PC-9 (cell line): Measurements from ENCODE around the gene PALLD. TPM values are rescaled to one million over a fixed set of nuclear protein-coding genes. Genes with fewer than 3 reads are reported as not detected.

ENCODE experiments used
- BruUV-seq: library from RNA; stranded (reverse); fragments of 400-500 nt; replicated peaks from 2 replicates; lab custom pipeline; 2021; lab: Mats Ljungman, UMichigan
- CTCF ChIA-PET: fragments of 300-600 bp; sonication (Branson Sonifier 250); formaldehyde crosslinking; loops from one replicate; lab custom pipeline; 2022; ENCODE audit warnings: antibody characterized with exemption; lab: Charles Lee
- POLR2A ChIA-PET: fragments of 300-600 bp; sonication (Branson Sonifier 250); formaldehyde crosslinking; loops from one replicate; lab custom pipeline; 2022; ENCODE audit warnings: antibody characterized with exemption; ENCODE audit not compliant: unreplicated experiment; lab: Charles Lee
- DNase-seq, 2 experiments: peaks; one replicate each; pipeline versions ENCODE4 v3.0.0 to v3.0.0-alpha.2; 2015 to 2022; ENCODE audit warnings: mixed read lengths in 1 of 2
- H2AFZ ChIP-seq: fragments of 200-600 bp; sonication (generic); 2 replicates; pipeline ENCODE4 v1.8.1; 2017; ENCODE audit warnings: antibody characterized with exemption
- H3F3A ChIP-seq: fragments of 200-600 bp; sonication (generic); 2 replicates; pipeline ENCODE4 v1.8.1; 2017; ENCODE audit warnings: antibody characterized with exemption, mild to moderate bottlenecking, low read depth; ENCODE audit not compliant: insufficient read depth
- H3K27ac ChIP-seq: fragments of 200-600 bp; sonication (generic); 2 replicates; pipeline ENCODE4 v1.6.1; 2016; ENCODE audit warnings: mixed run types
- H3K27me3 ChIP-seq: fragments of 200-600 bp; sonication (generic); 2 replicates; pipeline ENCODE4 v1.6.1; 2016; ENCODE audit warnings: low read depth, mixed run types; ENCODE audit not compliant: insufficient read depth
- H3K36me3 ChIP-seq: fragments of 200-600 bp; sonication (generic); 2 replicates; pipeline ENCODE4 v1.6.1; 2016; ENCODE audit warnings: low read depth, mixed run types
- H3K4me1 ChIP-seq: fragments of 200-600 bp; sonication (generic); replicated peaks from 2 replicates; pipeline ENCODE4 v1.6.1; 2016; ENCODE audit warnings: mixed run types; ENCODE audit not compliant: insufficient read depth
- H3K4me2 ChIP-seq: fragments of 200-600 bp; sonication (generic); 2 replicates; pipeline ENCODE4 v1.6.1; 2017; ENCODE audit warnings: mixed run types
- H3K4me3 ChIP-seq: fragments of 200-600 bp; sonication (generic); 2 replicates; pipeline ENCODE4 v1.6.1; 2016; ENCODE audit warnings: mixed run types
- H3K79me2 ChIP-seq: fragments of 200-600 bp; sonication (generic); 2 replicates; pipeline ENCODE4 v1.6.1; 2017; ENCODE audit warnings: low read depth, mixed run types
- H3K9me2 ChIP-seq: fragments of 200-600 bp; sonication (generic); 2 replicates; pipeline ENCODE4 v1.8.1; 2017; ENCODE audit warnings: mild to moderate bottlenecking; ENCODE audit not compliant: insufficient read depth
- H3K9me3 ChIP-seq: fragments of 200-600 bp; sonication (generic); 2 replicates; pipeline ENCODE4 v1.8.1; 2016; ENCODE audit warnings: low read depth; ENCODE audit not compliant: insufficient read depth
- H4K20me1 ChIP-seq: fragments of 200-600 bp; sonication (generic); 2 replicates; pipeline ENCODE4 v1.8.1; 2017; ENCODE audit not compliant: insufficient read depth
- EZH2 ChIP-seq: fragments of 200-600 bp; sonication (generic); IDR thresholded peaks from 2 replicates; pipeline ENCODE4 v1.8.0; 2017; ENCODE audit warnings: antibody characterized with exemption, low read depth
- intact Hi-C: fragments of 100-400 bp; cut with micrococcal nuclease; formaldehyde crosslinking; loops from one replicate; pipeline ENCODE4 v1.10.0; 2022; ENCODE audit not compliant: unreplicated experiment
- total RNA-seq: library from RNA; stranded (reverse); gene quantifications from 2 replicates; pipeline ENCODE4 v1.2.3, GENCODE V29; 2021
- TF ChIP-seq, protein P1 (sequence below): fragments of 200-600 bp; sonication (generic); conservative IDR thresholded peaks from 2 replicates; pipeline ENCODE4 v1.6.1; 2017; ENCODE audit warnings: mixed run types, antibody characterized with exemption, mild to moderate bottlenecking, moderate library complexity

PALLD gene
- total RNA-seq, 1 experiment from 2014 or later, result 156 TPM

DNA sequence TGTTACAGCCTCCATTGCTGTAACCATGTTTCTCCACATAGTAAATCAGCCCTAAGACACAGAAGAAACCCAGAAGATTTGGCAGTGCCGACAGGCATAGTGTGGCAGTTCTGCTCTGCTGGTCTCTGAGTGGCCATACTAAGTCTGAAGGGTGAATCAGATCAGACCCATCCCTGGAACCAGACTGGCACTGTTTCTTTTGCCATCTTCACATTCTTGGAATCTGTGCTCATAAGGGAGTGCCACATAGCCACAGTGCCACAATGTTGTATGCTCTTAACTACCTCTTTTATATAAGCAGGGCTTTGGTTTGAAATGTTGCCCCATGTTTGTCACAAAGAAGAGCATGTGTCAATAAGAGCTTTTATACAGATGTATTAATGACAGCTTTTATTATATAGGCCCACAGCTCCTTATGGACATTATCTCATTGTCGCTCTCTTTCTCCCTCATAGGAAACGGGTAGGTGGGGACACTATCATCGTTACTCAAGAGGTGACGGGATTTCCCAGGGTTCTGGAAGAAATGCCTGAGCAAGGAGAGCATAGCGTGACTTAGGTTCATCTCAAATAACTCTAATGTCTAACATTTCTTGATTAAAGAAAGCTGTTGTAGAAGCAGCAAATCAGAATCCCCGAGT is 385.0 kb downstream of the PALLD start:
- intact Hi-C loops, result loop anchor here (5.0 kb wide), 1 partner anchor 295 kb away; no protein-coding TSS in a partner anchor
- H3K9me3 ChIP-seq, result peaks cover 3% of the 10 kb centered on the region; the same call in 1 of the 2 replicates
- peaks cover 11% of the 10 kb centered on the region; the same call in 1 of the 2 replicates for H3K36me3 ChIP-seq
- H3K27me3 ChIP-seq, result no peaks in the 10 kb centered on the region
- POLR2A ChIA-PET, result interaction anchor here (0.5 kb wide), 1 partner anchor 226 kb away, joined by 4 read pairs; no protein-coding TSS in a partner anchor
- TF ChIP-seq, protein P1, sequence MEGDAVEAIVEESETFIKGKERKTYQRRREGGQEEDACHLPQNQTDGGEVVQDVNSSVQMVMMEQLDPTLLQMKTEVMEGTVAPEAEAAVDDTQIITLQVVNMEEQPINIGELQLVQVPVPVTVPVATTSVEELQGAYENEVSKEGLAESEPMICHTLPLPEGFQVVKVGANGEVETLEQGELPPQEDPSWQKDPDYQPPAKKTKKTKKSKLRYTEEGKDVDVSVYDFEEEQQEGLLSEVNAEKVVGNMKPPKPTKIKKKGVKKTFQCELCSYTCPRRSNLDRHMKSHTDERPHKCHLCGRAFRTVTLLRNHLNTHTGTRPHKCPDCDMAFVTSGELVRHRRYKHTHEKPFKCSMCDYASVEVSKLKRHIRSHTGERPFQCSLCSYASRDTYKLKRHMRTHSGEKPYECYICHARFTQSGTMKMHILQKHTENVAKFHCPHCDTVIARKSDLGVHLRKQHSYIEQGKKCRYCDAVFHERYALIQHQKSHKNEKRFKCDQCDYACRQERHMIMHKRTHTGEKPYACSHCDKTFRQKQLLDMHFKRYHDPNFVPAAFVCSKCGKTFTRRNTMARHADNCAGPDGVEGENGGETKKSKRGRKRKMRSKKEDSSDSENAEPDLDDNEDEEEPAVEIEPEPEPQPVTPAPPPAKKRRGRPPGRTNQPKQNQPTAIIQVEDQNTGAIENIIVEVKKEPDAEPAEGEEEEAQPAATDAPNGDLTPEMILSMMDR, result no peak
- TF ChIP-seq EZH2, result no peak
- H3K9me2 ChIP-seq, result no peaks in the 10 kb centered on the region
- no peak overlapping the region for H3K4me2 ChIP-seq
- no peaks in the 10 kb centered on the region for H4K20me1 ChIP-seq
- CTCF ChIA-PET, result no interaction called here
- H3F3A ChIP-seq, result peaks cover 10% of the 10 kb centered on the region; the same call in 1 of the 2 replicates
- no TSS peak for BruUV-seq
- no peak overlapping the region for H2AFZ ChIP-seq
- no peak overlapping the region for H3K27ac ChIP-seq
- no peaks in the 10 kb centered on the region for H3K79me2 ChIP-seq
- DNase-seq, result no peak
- no peak overlapping the region for H3K4me3 ChIP-seq
- peaks cover 8% of the 10 kb centered on the region for H3K4me1 ChIP-seq

DNA sequence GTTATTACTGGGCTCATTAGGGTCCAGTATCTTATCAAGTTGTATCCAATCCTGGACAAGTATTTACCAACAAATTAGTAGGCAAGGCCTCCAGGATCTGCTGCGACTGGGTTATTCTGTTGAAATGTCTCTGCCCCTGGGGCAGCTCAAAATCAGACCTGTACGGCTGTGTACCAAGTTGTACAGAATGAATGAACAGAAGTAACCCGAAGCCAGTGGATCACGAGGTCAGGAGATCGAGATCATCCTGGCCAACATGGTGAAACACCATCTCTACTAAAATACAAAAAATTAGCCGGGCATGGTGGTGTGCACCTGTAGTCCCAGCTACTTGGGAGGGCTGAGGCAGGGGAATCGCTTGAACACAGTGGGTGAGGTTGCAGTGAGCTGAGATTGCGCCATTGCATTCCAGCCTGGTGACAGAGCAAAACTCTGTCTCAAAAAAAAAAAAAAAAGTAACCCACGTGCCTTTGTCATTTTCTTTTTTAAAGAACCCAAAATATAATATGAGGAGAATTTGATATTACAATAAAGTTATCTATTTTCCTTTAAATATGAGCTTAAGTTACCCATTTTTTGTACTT is 385.9 kb downstream of the PALLD start:
- Histone ChIP-seq H3F3A (peaks cover 10% of the 10 kb centered on the region; the same call in 1 of the 2 replicates), H3K27ac (no peak overlapping the region), H3K4me3 (no peak overlapping the region), H4K20me1 (no peaks in the 10 kb centered on the region), H3K36me3 (peaks cover 11% of the 10 kb centered on the region; the same call in 1 of the 2 replicates), H3K79me2 (no peaks in the 10 kb centered on the region), H3K9me2 (no peaks in the 10 kb centered on the region), H2AFZ (no peak overlapping the region), H3K4me1 (peaks cover 8% of the 10 kb centered on the region), H3K9me3 (peaks cover 3% of the 10 kb centered on the region; the same call in 1 of the 2 replicates), H3K4me2 (no peak overlapping the region), H3K27me3 (no peaks in the 10 kb centered on the region)
- intact Hi-C loops, result loop anchor here (5.0 kb wide), 1 partner anchor 295 kb away; no protein-coding TSS in a partner anchor
- ChIA-PET CTCF (interaction anchor here (0.7 kb wide), 1 partner anchor 120 kb away, joined by 6 read pairs; no protein-coding TSS in a partner anchor), POLR2A (interaction anchor here (0.5 kb wide), 1 partner anchor 227 kb away, joined by 4 read pairs; no protein-coding TSS in a partner anchor)
- peak; percentile 45 for DNase-seq
- TF ChIP-seq, protein P1, result no peak
- BruUV-seq, result no TSS peak

DNA sequence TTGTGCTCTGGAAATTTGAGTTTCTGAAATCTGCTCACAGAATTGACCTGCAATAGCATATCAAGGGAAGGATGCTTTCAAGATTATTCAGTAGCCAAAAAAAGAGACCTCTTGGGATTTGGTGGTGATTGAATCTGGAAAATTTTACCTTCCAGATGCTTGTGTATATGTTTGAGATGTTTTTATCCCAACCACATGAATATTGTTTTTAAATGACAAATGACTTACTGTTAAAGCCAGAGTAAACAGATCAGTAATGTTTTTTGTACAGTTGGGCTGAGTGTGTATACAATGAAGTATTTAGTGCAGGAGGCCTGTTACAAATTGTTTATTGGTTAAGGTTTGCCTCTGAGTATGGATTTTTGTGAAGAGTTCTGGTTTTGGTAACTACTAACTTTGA is 386.7 kb downstream of the PALLD start:
- BruUV-seq, result no TSS peak
- no peak for DNase-seq
- Histone ChIP-seq H3K79me2 (no peaks in the 10 kb centered on the region), H3K4me2 (no peak overlapping the region), H2AFZ (no peak overlapping the region), H4K20me1 (no peaks in the 10 kb centered on the region), H3K4me3 (no peak overlapping the region), H3K27ac (no peak overlapping the region), H3K4me1 (peaks cover 8% of the 10 kb centered on the region), H3K9me2 (no peaks in the 10 kb centered on the region), H3F3A (peaks cover 10% of the 10 kb centered on the region; the same call in 1 of the 2 replicates), H3K9me3 (peaks cover 3% of the 10 kb centered on the region; the same call in 1 of the 2 replicates), H3K27me3 (no peaks in the 10 kb centered on the region), H3K36me3 (peaks cover 11% of the 10 kb centered on the region; the same call in 1 of the 2 replicates)
- TF ChIP-seq, protein P1, result no peak
- TF ChIP-seq EZH2, result no peak
- POLR2A ChIA-PET, result no interaction called here
- CTCF ChIA-PET, result interaction anchor here (0.7 kb wide), 1 partner anchor 120 kb away, joined by 6 read pairs; no protein-coding TSS in a partner anchor
- intact Hi-C loops, result loop anchor here (5.0 kb wide), 1 partner anchor 296 kb away; no protein-coding TSS in a partner anchor
